LNCaP clone FGC (cell line): ENCODE measurements around the gene CARD10.

Experiments
- DNase-seq: peaks from one replicate; pipeline ENCODE4 v3.0.0-alpha.2; 2011; ENCODE audit warnings: low read depth
- H3K4me3 ChIP-seq: 2 replicates; pipeline ENCODE4 v1.5.1; 2011; ENCODE audit warnings: mild to moderate bottlenecking, low read depth, low read length, control low read depth
- CTCF ChIP-seq: IDR thresholded peaks from 2 replicates; pipeline ENCODE4 v1.5.1; 2012; ENCODE audit warnings: mild to moderate bottlenecking; ENCODE audit not compliant: control insufficient read depth, insufficient read depth; ENCODE audit errors: extremely low read depth

Gene CARD10

GRCh38 chr22:37559901-37560607 lies 40.8 kb upstream of the CARD10 start, which contains the start of gene CDC42EP1:
Gene CDC42EP1 (plus strand): TSS chr22:37560480. CDS start chr22:37566350, 5,870 bp downstream.
- no peak for DNase-seq
- TF ChIP-seq CTCF: no peak
- H3K4me3 ChIP-seq: peak within 1 kb of the TSS; percentile 53

GRCh38 chr22:37559521-37559900 lies 40.3 kb upstream of the CARD10 start:
- no peak for TF ChIP-seq CTCF
- no peak overlapping the region for H3K4me3 ChIP-seq
- DNase-seq: no peak

- no peak for DNase-seq
- TF ChIP-seq CTCF: no peak
- no peak overlapping the region for H3K4me3 ChIP-seq
These were observed 39.6 kb upstream of the CARD10 start for GRCh38 chr22:37558815-37559214.

GRCh38 chr22:37557321-37558001 lies 38.2 kb upstream of the CARD10 start:
- no peak for DNase-seq
- no peak overlapping the region for H3K4me3 ChIP-seq
- no peak for TF ChIP-seq CTCF

- H3K4me3 ChIP-seq: no peak overlapping the region
- no peak for TF ChIP-seq CTCF
- DNase-seq: no peak
These were observed 37.5 kb upstream of the CARD10 start for GRCh38 chr22:37556710-37557109.

GRCh38 chr22:37555029-37555428 lies 35.8 kb upstream of the CARD10 start:
- TF ChIP-seq CTCF: no peak
- no peak for DNase-seq
- no peak overlapping the region for H3K4me3 ChIP-seq
